K562 (cell line): Measurements from ENCODE around the gene PRDX2.

Experiments
- IRF1 ChIP-seq: sonication (generic); formaldehyde crosslinking; IDR thresholded peaks from 2 replicates; pipeline ENCODE4 v1.8.0; 2022; ENCODE audit warnings: missing genetic modification reagents, mild to moderate bottlenecking, borderline replicate concordance
- ZNF398 ChIP-seq: fragments of 250-450 bp; sonication (Bioruptor Pico); IDR thresholded peaks from 2 replicates; pipeline ENCODE4 v1.8.0; 2021; ENCODE audit warnings: moderate library complexity, mild to moderate bottlenecking, inconsistent platforms

GRCh38 chr19:12834976-12835757, 33.6 kb upstream of the PRDX2 start:
- no peak for TF ChIP-seq ZNF398
- TF ChIP-seq IRF1 (CRISPR knock-in tag), result no peak
